GM21529 (cell line): ENCODE results near the gene MDM2.

Experiments
- ATAC-seq: cut with Tn5 transposase; IDR thresholded peaks from one replicate; pipeline ENCODE4 v1.9.1; 2021; ENCODE audit not compliant: unreplicated experiment

The MDM2 gene

DNA sequence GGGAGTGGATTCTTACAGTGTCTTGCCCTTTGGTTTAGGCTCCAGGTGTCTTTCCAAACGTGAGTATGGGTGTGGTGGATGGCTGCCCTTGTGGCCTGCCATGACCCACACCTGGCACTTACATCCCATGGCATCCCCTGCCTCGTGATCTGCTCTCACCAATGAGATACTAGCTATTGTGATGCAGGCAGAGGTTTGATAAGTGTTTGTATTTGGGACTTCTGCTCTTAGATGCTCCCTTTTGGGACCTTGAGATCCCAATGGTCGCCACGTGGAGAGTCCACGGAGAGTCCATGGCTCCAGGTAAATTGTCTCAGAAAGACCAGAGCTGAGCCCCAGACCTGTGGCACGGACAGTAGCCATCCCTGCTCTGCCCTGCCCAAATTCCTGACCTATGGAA lies 62.5 kb downstream of the MDM2 start:
- ATAC-seq, result no peak

DNA sequence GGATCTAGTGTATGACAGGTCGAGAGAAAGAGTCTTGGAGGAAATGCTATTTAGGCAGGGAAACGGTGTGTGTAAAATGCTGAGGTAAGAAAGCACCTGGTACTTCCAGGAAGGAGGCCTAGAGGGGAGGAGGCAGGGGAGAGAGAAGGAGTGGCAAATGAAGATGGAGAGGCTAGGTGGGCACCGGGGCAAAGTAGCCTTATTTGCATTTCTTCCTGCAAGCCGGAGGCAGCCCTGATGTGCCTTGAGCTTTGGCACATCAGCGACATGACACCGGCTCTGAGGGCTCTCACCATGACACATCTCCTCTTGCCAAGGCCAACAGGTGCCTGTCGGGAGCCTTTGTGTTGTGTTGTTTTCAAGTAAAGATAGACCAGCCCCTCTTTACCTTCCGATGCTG lies 63.4 kb downstream of the MDM2 start:
- ATAC-seq, result no peak

DNA sequence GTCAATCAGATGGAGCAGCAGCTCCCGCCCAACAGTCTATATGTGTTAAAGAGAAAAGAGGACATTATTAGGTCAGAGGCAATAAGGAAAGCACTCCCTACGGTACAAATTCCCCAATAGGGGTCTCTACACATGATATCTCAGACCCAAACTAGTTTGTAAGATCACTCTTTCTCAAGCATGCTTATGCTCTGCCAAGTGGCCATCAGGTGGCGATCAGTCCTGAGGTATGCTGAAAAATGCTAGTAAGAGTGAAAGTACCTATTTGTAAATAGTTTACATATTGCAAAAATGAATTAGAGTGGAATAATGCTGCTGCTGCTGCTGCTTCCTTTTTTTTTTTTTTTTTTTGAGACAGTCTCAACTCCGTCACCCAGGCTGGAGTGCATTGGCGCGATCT lies 63.9 kb downstream of the MDM2 start:
- peak; percentile 49 for ATAC-seq

GRCh38 chr12:68873316-68873715 lies 65.3 kb downstream of the MDM2 start:
- no peak for ATAC-seq

DNA sequence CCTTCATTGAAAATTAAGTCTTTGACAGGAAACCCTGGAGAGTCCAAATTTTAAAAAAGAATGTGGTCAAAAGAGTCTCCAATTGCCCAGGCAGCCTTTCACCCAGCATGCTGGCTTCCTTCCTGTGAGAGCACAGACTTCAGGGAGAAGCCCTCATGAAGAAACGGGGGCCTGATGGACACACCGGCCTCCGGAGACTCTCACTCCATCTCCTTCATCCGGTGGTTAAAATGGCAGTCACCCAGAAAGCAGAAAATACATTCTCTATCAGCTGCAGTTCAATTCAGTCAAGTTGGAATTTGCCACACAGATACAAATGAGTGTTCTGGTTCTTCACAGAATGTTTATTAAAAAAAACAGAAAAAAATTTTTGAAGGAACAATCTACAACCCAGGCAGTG lies 68.5 kb downstream of the MDM2 start:
- no peak for ATAC-seq

- no peak for ATAC-seq
Measured at GRCh38 chr12:68877583-68877982, 69.6 kb downstream of the MDM2 start.

DNA sequence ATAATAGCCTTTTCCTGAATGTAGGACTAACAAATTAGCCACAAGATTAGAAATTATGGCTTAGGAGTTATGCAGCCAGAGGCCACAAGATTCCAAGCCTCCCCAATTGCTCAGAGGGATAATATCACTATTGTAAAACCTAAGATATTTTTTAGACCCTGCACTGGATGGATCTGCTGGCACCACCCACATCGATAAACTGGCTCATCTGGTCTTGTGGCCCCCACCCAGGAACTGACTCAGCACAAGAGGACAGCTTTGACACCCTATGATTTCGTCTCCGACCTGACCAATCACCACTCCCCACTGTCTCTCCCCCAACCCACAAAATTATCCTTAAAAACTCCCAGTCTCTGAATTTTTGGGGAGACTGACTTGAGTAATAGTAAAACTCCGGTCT lies 70.3 kb downstream of the MDM2 start:
- ATAC-seq, result no peak

DNA sequence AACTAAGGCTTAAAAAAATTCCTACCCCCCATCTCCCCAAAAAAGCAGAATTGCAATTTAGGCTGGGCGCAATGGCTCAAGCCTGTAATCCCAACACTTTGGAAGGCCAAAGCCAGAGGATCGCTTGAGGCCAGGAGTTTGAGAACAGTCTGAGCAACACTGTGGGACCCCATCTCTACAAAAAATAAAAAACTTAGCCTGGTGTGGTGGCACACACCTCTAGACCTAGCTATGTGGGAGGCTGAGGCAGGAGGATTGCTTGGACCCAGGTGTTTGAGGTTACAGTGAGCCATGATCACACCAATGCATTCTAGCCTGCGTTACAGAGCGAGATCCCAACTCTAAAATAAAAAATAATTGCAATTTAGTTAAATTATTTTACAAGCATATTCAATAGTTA lies 70.9 kb downstream of the MDM2 start:
- ATAC-seq, result no peak

DNA sequence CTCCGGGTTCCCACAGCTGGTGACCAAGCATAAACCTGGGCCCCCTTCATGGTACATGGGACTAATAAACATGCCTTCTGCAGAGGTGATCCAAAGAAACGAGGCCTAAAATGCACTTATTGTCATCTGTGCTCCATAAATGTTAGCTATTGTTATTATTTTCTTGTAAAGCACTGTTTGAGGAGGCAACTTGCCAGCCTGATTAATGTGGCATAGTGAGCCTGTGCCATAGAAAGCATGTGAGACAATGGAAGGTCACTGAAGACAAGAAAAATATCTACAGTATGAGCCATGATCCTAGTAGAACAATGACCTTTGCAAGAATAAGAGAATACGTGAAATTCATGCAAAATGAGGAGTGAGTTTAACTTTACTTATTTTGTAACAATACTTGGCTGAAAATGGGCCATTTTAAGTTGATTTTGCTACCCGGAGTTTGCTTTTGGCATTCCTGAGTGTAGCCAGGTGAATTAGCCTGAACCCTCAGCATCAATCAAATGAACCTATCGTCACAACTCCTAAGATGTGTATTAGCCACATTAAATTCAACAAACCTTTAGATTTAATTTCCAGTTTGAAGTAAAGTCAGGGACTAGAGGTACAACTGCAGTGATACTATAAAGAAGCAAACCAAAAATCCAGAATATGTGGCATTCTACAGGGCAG lies 72.8 kb downstream of the MDM2 start:
- no peak for ATAC-seq

GRCh38 chr12:68882251-68882964 lies 74.4 kb downstream of the MDM2 start:
- ATAC-seq, result no peak

GRCh38 chr12:68883151-68883550 lies 75.2 kb downstream of the MDM2 start:
- ATAC-seq, result no peak

DNA sequence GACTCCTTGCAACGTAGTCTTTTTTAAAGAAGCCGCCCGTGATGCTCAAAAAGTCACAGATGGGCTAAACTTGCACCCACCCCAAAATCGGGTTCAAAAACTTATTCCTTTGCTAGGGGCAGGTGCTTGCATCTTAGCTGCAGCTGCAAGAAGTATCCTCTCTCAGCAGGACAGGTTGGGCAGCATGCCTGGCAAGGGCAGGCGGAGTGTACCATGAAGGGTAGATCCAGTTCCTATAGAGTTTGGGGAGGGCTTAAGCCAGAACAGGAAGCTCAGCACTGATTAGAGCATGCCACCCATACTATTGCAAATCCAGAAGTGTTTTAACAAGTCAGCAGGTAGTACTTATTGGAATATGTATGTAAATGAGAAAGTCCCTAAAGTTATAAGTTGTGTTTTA lies 76.3 kb downstream of the MDM2 start:
- no peak for ATAC-seq

GRCh38 chr12:68885381-68885780 lies 77.4 kb downstream of the MDM2 start:
- ATAC-seq, result no peak

- ATAC-seq, result no peak
Measured at GRCh38 chr12:68886636-68887572, 78.9 kb downstream of the MDM2 start.

DNA sequence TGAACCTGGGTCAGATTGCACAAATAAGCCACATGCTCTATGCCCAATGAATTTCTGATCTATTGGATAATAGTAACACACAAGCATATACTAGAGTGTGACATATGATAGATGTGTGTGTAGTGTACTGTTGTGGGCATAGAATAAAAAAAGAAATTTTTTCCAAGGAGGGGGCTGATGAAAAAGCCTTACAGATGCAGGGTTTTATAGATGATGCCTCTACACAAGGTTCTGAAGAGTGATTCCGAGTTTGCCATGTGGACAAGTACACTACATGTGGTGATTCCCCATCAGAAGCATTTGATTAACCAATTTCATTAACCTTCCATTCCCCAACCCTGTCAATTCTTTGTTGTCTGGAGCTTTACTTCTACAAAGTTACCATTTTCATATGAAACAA lies 79.7 kb downstream of the MDM2 start:
- no peak for ATAC-seq

- ATAC-seq, result no peak
Measured at GRCh38 chr12:68888243-68888642, 80.3 kb downstream of the MDM2 start.

DNA sequence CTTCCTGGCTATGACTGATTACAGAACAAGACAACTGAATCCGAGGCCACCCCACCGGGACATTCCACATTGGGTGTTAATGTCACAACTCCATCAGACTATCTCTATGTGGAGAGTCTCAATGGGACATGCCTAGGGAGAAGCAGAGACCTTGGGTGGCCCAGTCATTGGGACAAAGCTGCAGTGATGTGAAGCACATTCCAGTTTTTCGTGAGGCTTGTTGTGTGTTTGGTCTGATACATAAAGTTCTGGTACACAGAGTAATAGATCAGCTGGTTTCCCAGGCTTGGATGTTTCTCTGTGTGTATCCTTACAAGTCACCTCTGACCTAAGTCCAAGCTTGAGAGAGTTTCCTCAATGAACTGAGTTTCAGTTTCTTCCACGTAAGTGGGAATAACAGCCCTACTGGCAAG lies 82.7 kb downstream of the MDM2 start:
- ATAC-seq, result no peak

DNA sequence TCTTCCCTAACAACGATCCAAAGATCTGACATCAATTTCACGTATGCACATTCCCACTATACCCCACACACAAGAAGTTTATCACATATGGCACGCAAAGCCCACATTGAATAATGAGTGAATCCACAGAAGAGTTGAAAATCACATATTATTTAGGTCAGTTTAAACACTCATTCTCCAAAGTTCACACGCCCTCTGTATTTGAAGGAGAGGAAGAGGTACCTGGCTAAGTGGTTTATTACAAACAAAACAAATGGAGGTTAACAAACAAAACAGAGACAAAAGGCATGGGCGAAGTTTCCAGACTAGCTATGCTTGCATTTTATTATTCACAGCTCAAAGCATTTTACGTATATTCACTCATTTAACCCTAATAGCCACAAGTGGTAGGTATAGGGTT lies 83.2 kb downstream of the MDM2 start:
- ATAC-seq, result no peak

- no peak for ATAC-seq
Measured at GRCh38 chr12:68893201-68893600, 85.2 kb downstream of the MDM2 start.

GRCh38 chr12:68893741-68894140 lies 85.8 kb downstream of the MDM2 start:
- ATAC-seq, result no peak

DNA sequence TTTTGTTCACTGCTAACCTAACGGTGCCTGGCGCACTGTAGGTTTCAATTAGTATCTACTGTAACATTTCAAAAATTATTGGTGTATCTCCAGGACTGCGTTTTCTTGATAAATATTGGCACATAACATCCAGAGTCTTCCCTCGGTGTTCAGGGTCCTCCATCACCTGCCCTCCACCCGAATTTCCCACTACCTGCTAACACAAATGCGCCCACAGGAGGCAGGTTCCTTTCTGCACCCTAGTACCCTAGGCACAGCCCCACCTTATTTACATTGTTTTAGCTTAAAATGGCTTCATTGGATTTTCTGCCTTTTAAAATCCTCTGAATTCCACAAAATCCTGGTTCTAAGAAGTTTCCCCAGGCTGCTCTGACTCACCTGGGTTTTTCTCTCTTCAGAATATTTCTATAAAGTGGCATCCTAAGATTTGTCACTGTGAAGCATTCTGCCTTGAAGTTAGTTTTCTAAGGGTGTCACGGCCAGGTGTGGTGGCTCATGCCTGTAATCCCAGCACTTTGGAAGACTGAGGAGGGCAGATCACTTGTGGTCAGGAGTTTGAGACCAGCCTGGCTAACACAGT lies 86.4 kb downstream of the MDM2 start:
- no peak for ATAC-seq
